Gastroesophageal sphincter (tissue), 4 donors: Measurements from ENCODE around the gene LY6G5C. TPM values are rescaled to one million over a fixed set of nuclear protein-coding genes. Genes with fewer than 3 reads are reported as not detected.
A peak's percentile ranks its signal among the peaks of the same experiment; 100 is the strongest.

Experiments used
- ATAC-seq: fragments of 150-250 bp; one replicate; pipeline ENCODE4 v1.9.1; 2016; ENCODE audit warnings: mild to moderate bottlenecking, moderate library complexity
- H3K27ac ChIP-seq, 4 donors: fragments of 200-600 bp; sonication (generic) in 3 of 4; 1 replicate in 3 of 4; 2 replicates in 1 of 4; pipeline ENCODE4 v1.5.1; 2016 to 2019
- H3K27me3 ChIP-seq: fragments of 200-600 bp; sonication (generic); one replicate; pipeline ENCODE4 v1.5.1; 2019
- H3K36me3 ChIP-seq, 2 donors: fragments of 200-600 bp; sonication (generic); one replicate each; pipeline ENCODE4 v1.5.1; 2019; ENCODE audit warnings: control low read depth in 1 of 2
- H3K4me1 ChIP-seq, 3 donors: fragments of 200-600 bp; sonication (generic); 1 replicate in 2 of 3; 2 replicates in 1 of 3; pipeline ENCODE4 v1.5.1; 2016 to 2019; ENCODE audit warnings: control low read depth in 2 of 3
- H3K4me3 ChIP-seq, 2 donors: fragments of 200-600 bp; sonication (generic); one replicate each; pipeline ENCODE4 v1.5.1; 2019; ENCODE audit warnings: mild to moderate bottlenecking in 1 of 2, moderate library complexity in 1 of 2
- H3K9me3 ChIP-seq, 3 donors: fragments of 200-600 bp; sonication (generic); one replicate each; pipeline ENCODE4 v1.5.1; 2017 to 2019; ENCODE audit warnings: control low read depth in 2 of 3
- CTCF ChIP-seq, 4 experiments: fragments of 200-600 bp in 2 of 4; fragments of 450-650 bp in 2 of 4; sonication (generic) in 1 of 4; IDR thresholded peaks; one replicate each; pipeline ENCODE4 v1.5.1; 2017 to 2019; ENCODE audit warnings: antibody characterized with exemption in 4 of 4, mild to moderate bottlenecking in 2 of 4, moderate library complexity in 2 of 4
- EP300 ChIP-seq: sonication (generic); formaldehyde crosslinking; IDR thresholded peaks from one replicate; pipeline ENCODE4 v1.6.1; 2017; ENCODE audit warnings: antibody characterized with exemption, mild to moderate bottlenecking
- POLR2A ChIP-seq, 2 donors: fragments of 450-650 bp; IDR thresholded peaks; one replicate each; pipeline ENCODE4 v1.6.1; 2017; ENCODE audit warnings: antibody characterized with exemption in 2 of 2, mild to moderate bottlenecking in 2 of 2, moderate library complexity in 1 of 2
- POLR2AphosphoS5 ChIP-seq: sonication (generic); formaldehyde crosslinking; IDR thresholded peaks from one replicate; pipeline ENCODE4 v1.6.1; 2017; ENCODE audit warnings: antibody characterized with exemption
- WGBS, 2 donors: methylation state at CpG; one replicate each; pipeline ENCODE4 v1.1.5; 2018; ENCODE audit warnings: low coverage in 1 of 2; 5-methylcytosine and 5-hydroxymethylcytosine counted together
- total RNA-seq, 4 donors: library from RNA; depleted of rRNA; stranded (reverse); fragments of >200 nt; gene quantifications; one replicate each; pipeline ENCODE4 v1.1.0, GENCODE V29; 2016

Gene LY6G5C
- total RNA-seq, 4 donors from 2014 or later, result 0.94 to 1.9 TPM; not detected in 2

DNA sequence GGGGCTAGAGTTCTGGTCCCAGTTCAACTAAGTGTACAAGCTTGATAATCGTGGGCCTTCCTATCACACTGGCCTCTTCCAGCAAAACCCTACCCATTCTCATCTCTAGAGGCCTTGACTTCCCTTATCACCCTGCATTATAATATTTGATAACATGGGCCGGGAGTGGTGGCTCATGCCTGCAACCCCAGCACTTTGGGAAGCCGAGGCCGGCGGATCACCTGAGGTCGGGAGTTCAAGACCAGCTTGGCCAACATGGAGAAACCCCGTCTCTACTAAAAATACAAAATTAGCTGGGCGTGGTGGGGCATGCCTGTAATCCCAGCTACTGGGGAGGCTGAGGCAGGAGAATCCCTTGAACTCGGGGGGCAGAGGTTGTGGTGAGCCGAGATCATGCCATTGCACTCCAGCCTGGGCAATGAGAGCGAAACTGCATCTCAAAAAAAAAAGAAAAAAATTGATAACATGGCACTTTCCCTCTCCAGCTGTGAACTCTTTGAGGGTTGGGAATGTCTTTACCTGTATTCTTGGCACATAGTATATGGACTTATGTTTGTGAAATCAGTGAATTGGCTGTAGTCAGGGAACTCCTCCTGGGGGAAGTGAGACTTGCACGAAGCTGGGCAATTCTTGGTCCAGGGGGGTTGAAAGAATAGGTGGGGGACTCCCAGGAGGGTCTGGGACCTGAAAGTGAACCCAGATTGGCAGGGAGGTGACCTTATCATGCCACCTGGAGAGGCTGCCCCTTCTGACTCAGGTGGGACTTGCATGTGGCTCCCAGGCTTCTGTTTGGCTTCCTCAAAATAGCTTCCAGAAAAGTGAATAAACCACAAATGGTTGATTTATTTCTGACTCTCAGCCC, 19.4 kb downstream of the LY6G5C start:
- Histone ChIP-seq H3K27ac (peak overlapping the region; percentile 50 to 89 (median 86)), H3K4me3 (peak overlapping the region in 1 of 2 donors; percentile 81), H3K9me3 (no peaks in the 10 kb centered on the region), H3K27me3 (no peaks in the 10 kb centered on the region), H3K36me3 (peaks cover 0 to 42% of the 10 kb centered on the region in 2 donors), H3K4me1 (peaks cover 8 to 77% (median 37%) of the 10 kb centered on the region in 3 donors)
- no peak for ATAC-seq
- 51 to 81% methylated on average over 4 to 5 of the region's 12 CpGs for WGBS, 2 donors
- no peak for TF ChIP-seq EP300
- TF ChIP-seq POLR2AphosphoS5, result no peak
- TF ChIP-seq CTCF (IDR thresholded peaks at IDR 0.05), result no peak
- TF ChIP-seq POLR2A (IDR thresholded peaks at IDR 0.05), result no peak

- H3K4me1 ChIP-seq, result peaks cover 8 to 82% (median 36%) of the 10 kb centered on the region in 3 donors
- no peak for TF ChIP-seq EP300
- TF ChIP-seq POLR2AphosphoS5, result peak; percentile 75
- peak; percentile 93 to 94 for TF ChIP-seq POLR2A (IDR thresholded peaks at IDR 0.05)
- H3K27me3 ChIP-seq, result no peaks in the 10 kb centered on the region
- WGBS, 2 donors, result no CpG with 5 or more reads among the region's 52 CpGs
- H3K4me3 ChIP-seq, result peak within 1 kb of the TSS; percentile 56 to 81
- H3K27ac ChIP-seq, result peak within 1 kb of the TSS; percentile 50 to 89 (median 86)
- H3K36me3 ChIP-seq, result peaks cover 0 to 49% of the 10 kb centered on the region in 2 donors
- ATAC-seq, result peak; percentile 83
- no peaks in the 10 kb centered on the region for H3K9me3 ChIP-seq
These were observed 20.2 kb downstream of the LY6G5C start, which contains the start of gene C6orf47 for GRCh38 chr6:31660381-31661261. C6orf47 (minus strand) TSS chr6:31660778; CDS start chr6:31659947, 831 bp downstream.

DNA sequence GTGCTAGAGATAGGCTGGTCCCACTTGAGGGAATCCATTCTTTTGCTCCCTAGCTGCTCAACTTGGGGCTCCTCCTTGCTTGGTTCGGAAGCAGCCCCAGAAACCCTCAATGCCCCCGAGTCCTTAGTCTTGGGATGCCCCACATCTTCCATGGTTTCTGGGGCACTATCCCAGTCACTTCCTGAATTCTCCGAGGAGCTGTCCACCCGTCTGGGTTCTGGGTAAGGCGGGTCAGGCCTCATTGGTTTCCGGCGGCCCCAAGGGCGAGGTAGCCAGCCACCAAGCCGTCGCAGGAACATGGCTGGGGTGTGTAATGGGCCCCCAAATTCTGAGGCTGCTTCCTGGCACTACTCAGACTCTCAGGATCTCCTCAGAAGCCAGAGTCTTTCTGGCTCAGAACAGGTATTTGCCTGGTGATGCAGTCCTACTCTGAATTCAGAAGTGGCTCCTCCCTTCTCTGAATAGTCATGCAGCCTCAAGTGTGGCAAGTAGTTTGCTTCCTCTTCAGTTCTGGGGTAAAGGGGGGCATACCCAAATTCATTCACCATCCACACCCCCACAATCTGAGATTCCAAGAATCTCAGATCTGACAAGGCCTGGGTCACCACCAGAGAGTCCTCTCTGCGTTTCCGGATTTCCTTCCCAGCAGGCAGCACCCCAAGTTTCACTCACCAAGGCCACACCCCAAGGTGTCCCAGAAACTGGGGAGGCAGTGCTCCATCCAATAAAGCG, 21.1 kb downstream of the LY6G5C start:
- Histone ChIP-seq H3K36me3 (peaks cover 0 to 53% of the 10 kb centered on the region in 2 donors), H3K4me1 (peaks cover 8 to 89% (median 36%) of the 10 kb centered on the region in 3 donors), H3K4me3 (peak overlapping the region; percentile 56 to 81), H3K9me3 (no peaks in the 10 kb centered on the region), H3K27me3 (no peaks in the 10 kb centered on the region), H3K27ac (peak overlapping the region; percentile 50 to 89 (median 86))
- no peak for TF ChIP-seq CTCF (IDR thresholded peaks at IDR 0.05)
- TF ChIP-seq POLR2AphosphoS5, result no peak
- peak in 1 of 2 donors; percentile 10 for TF ChIP-seq POLR2A (IDR thresholded peaks at IDR 0.05)
- no peak for TF ChIP-seq EP300
- no peak for ATAC-seq
- 0% methylated on average over 3 of the region's 13 CpGs; no CpG with 5 or more reads in 1 of the 2 donors for WGBS, 2 donors

DNA sequence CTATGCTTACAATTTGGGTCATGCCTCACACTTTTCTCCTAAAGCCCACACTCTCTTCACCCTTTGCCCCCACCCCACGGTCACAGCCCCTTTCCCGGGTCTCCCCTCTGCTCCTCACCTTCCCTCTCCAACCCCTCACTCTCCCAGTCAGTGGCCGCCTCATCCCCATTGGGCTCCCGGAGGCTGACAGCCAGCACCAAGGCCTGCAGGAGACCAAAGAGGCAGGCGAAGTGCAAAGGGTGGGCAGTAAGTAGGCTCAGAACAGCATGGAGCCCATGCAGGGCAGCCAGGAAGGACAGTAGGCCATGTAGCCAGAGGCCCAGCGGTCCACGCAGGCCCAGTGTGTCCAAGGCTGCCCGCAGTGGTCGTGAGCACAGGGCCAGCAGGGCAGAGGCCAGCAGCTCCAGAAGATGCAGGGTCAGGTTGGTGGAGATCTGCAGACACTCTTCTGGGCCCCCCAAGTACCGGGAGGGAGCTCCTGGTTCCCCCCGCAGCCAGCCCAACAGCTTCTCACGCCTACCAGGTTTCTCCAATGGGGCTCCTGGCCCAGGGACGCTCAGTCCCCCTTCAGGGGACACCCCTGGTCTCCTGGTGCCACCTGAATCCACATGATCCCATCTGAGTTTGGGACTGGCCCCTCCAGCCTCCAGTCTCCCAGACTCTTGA, 21.8 kb downstream of the LY6G5C start:
- ATAC-seq, result no peak
- TF ChIP-seq POLR2A (IDR thresholded peaks at IDR 0.05) (no peak), EP300 (no peak), POLR2AphosphoS5 (no peak), CTCF (IDR thresholded peaks at IDR 0.05) (no peak)
- Histone ChIP-seq H3K9me3 (no peaks in the 10 kb centered on the region), H3K27me3 (no peaks in the 10 kb centered on the region), H3K27ac (peak overlapping the region in 3 of 4 donors; percentile 83 to 89 (median 88)), H3K36me3 (peaks cover 0 to 53% of the 10 kb centered on the region in 2 donors), H3K4me1 (peaks cover 8 to 85% (median 34%) of the 10 kb centered on the region in 3 donors), H3K4me3 (peak overlapping the region; percentile 56 to 81)
- WGBS, 2 donors, result no CpG with 5 or more reads among the region's 13 CpGs
